Natural killer cell (primary cell): ENCODE results near the gene ZCRB1. TPM values are rescaled to one million over a fixed set of nuclear protein-coding genes. Genes with fewer than 3 reads are reported as not detected.

Experiments
- ATAC-seq, 3 donors: fragments of 150-1000 bp in 2 of 3; fragments of 200-7000 bp in 1 of 3; cut with Tn5 transposase; 1 replicate in 1 of 3; 2 replicates in 2 of 3; pipeline ENCODE4 v1.10.0; 2021; ENCODE audit warnings: mild to moderate bottlenecking in 2 of 3, moderate library complexity in 2 of 3
- DNase-seq, 2 donors: peaks; one replicate each; pipeline versions ENCODE4 v3.0.0 to v3.0.0-alpha.2; 2013 to 2021; ENCODE audit warnings: mixed read lengths in 1 of 2
- H3K27ac ChIP-seq: one replicate; pipeline ENCODE4 v1.5.1; 2013; ENCODE audit warnings: mild to moderate bottlenecking, low read length
- H3K27me3 ChIP-seq: one replicate; pipeline ENCODE4 v1.6.1; 2013; ENCODE audit warnings: low read length; ENCODE audit not compliant: control insufficient read depth, insufficient read depth
- H3K36me3 ChIP-seq: one replicate; pipeline ENCODE4 v1.6.1; 2013; ENCODE audit warnings: low read length; ENCODE audit not compliant: control insufficient read depth, insufficient read depth
- H3K4me1 ChIP-seq: one replicate; pipeline ENCODE4 v1.6.1; 2013; ENCODE audit warnings: low read length; ENCODE audit not compliant: control insufficient read depth, insufficient read depth
- H3K4me3 ChIP-seq: one replicate; pipeline ENCODE4 v1.5.1; 2013; ENCODE audit warnings: low read length
- H3K9me3 ChIP-seq: one replicate; pipeline ENCODE4 v1.6.1; 2013; ENCODE audit warnings: low read length; ENCODE audit not compliant: control insufficient read depth, insufficient read depth
- H3K27ac Mint-ChIP-seq, 2 donors: one replicate each; pipeline ENCODE4 v1.8.0; 2022; ENCODE audit warnings: mild to moderate bottlenecking in 2 of 2, mixed read lengths in 2 of 2, moderate library complexity in 1 of 2
- H3K27me3 Mint-ChIP-seq, 2 donors: one replicate each; pipeline ENCODE4 v1.8.0; 2022; ENCODE audit warnings: low read depth in 2 of 2, mixed read lengths in 2 of 2
- H3K36me3 Mint-ChIP-seq: one replicate; pipeline ENCODE4 v1.8.0; 2022; ENCODE audit warnings: mixed read lengths
- H3K4me1 Mint-ChIP-seq, 2 donors: one replicate each; pipeline ENCODE4 v1.8.0; 2022; ENCODE audit warnings: mixed read lengths in 2 of 2
- H3K4me3 Mint-ChIP-seq: one replicate; pipeline ENCODE4 v1.8.0; 2022; ENCODE audit warnings: mild to moderate bottlenecking, moderate library complexity, mixed read lengths
- H3K9me3 Mint-ChIP-seq, 2 donors: one replicate each; pipeline ENCODE4 v1.8.0; 2022; ENCODE audit warnings: mixed read lengths in 2 of 2
- WGBS: methylation state at CpG from one replicate; pipeline ENCODE4 v1.1.7; 2013; ENCODE audit warnings: missing lambda C conversion rate; ENCODE audit not compliant: insufficient coverage; 5-methylcytosine and 5-hydroxymethylcytosine counted together
- intact Hi-C: fragments of 100-400 bp; cut with micrococcal nuclease; formaldehyde crosslinking; loops from one replicate; pipeline ENCODE4 v1.14.2; 2022
- total RNA-seq, 4 donors: library from RNA; stranded (reverse); fragments of 120-200 nt in 1 of 4; gene quantifications; one replicate each; pipeline versions ENCODE4 v1.2.3 to v1.2.4, GENCODE V29; 2013 to 2022
- TF ChIP-seq, protein P1 (sequence below): fragments of 200-600 bp; IDR thresholded peaks from one replicate; pipeline ENCODE4 v1.8.0; 2022; ENCODE audit warnings: antibody characterized with exemption

Gene ZCRB1
- total RNA-seq, 3 donors from 2014 or later (not counting 1 experiment from before 2014, with no cell fraction given), result 28.0 to 35.9 (median 33.8) TPM

DNA sequence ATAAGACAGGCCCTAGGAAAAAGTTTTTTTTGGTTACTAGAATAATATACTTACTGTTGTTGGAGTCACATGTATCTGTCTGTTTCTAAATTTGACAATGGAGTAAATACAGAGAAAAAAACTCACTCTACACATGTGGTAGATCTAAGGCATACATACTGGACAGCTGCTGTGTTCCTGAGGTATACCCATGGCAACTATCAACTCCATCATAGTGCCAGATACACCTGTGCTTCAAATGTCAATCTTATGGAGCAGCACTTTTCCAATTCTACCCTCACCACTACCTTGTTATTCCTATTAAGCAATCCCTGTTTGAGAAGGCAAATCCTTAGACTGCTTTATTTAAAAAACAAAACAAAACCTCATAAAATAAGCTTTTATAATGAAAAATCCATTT, 3.3 kb downstream of the ZCRB1 start:
- H3K9me3 ChIP-seq, result no peaks in the 10 kb centered on the region
- DNase-seq, result no peak
- intact Hi-C loops, result loop anchor here (10.0 kb wide), 1 partner anchor 228 kb away; no protein-coding TSS in a partner anchor
- peaks cover 13% of the 10 kb centered on the region for H3K36me3 ChIP-seq
- no peak overlapping the region for H3K27ac ChIP-seq
- TF ChIP-seq, protein P1, sequence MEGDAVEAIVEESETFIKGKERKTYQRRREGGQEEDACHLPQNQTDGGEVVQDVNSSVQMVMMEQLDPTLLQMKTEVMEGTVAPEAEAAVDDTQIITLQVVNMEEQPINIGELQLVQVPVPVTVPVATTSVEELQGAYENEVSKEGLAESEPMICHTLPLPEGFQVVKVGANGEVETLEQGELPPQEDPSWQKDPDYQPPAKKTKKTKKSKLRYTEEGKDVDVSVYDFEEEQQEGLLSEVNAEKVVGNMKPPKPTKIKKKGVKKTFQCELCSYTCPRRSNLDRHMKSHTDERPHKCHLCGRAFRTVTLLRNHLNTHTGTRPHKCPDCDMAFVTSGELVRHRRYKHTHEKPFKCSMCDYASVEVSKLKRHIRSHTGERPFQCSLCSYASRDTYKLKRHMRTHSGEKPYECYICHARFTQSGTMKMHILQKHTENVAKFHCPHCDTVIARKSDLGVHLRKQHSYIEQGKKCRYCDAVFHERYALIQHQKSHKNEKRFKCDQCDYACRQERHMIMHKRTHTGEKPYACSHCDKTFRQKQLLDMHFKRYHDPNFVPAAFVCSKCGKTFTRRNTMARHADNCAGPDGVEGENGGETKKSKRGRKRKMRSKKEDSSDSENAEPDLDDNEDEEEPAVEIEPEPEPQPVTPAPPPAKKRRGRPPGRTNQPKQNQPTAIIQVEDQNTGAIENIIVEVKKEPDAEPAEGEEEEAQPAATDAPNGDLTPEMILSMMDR, result no peak
- H3K4me3 ChIP-seq, result no peak overlapping the region
- Mint-ChIP-seq H3K27me3 (no peaks in the 10 kb centered on the region), H3K4me3 (no peak overlapping the region), H3K36me3 (peaks cover 9% of the 10 kb centered on the region), H3K27ac (no peak overlapping the region), H3K9me3 (no peaks in the 10 kb centered on the region), H3K4me1 (peaks cover 30 to 31% of the 10 kb centered on the region in 2 donors)
- peaks cover 10% of the 10 kb centered on the region for H3K4me1 ChIP-seq
- ATAC-seq, result no peak
- H3K27me3 ChIP-seq, result no peaks in the 10 kb centered on the region

DNA sequence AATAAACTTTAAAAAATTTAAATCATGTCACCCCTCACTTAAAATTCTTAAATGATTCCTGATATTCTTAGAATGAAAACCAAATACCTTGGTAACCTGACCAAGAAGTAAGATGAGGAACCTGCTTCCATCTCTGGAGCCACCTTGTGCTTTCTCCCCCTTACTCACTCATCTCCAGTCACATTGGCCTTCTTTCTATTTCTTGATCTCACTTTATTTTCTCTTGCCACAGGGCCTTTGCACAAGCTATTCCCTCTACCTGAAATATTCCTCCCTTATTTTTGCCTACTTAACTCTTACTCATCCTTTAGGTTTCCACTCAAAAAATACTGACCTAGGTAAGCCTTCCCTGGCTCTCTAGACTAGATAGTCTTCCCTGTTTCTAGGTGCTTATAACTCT, 5.1 kb downstream of the ZCRB1 start:
- Mint-ChIP-seq H3K4me1 (peaks cover 13 to 15% of the 10 kb centered on the region in 2 donors), H3K36me3 (peaks cover 9% of the 10 kb centered on the region), H3K4me3 (no peak overlapping the region), H3K27ac (no peak overlapping the region), H3K9me3 (no peaks in the 10 kb centered on the region), H3K27me3 (no peaks in the 10 kb centered on the region)
- no peaks in the 10 kb centered on the region for H3K27me3 ChIP-seq
- H3K36me3 ChIP-seq, result peaks cover 21% of the 10 kb centered on the region
- H3K4me1 ChIP-seq, result no peaks in the 10 kb centered on the region
- DNase-seq, result no peak
- H3K9me3 ChIP-seq, result no peaks in the 10 kb centered on the region
- intact Hi-C loops, result loop anchor here (10.0 kb wide), 1 partner anchor 226 kb away; no protein-coding TSS in a partner anchor
- TF ChIP-seq, protein P1, result no peak
- no peak overlapping the region for H3K27ac ChIP-seq
- H3K4me3 ChIP-seq, result no peak overlapping the region
- no peak for ATAC-seq

DNA sequence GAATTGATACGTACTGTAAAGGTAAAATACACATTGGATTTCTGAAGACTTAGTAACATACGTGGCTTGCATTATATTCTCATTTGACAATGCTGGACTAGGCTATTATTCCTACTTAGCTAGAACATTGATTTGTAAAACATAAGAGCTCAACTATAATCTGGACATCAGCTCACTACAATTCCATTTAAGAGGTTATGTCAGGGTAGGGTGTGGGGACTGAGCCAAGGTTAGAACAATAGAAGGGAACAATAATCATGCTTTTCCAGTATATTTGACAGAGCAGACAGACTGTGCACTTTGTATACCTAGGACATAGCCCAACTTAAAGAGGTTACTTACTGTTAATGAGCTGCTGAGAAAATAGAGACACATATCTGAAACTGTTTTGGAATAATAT, 10.8 kb downstream of the ZCRB1 start:
- no peaks in the 10 kb centered on the region for H3K9me3 Mint-ChIP-seq
- H3K4me3 Mint-ChIP-seq, result no peak overlapping the region
- no peak overlapping the region for H3K27ac Mint-ChIP-seq
- peaks cover 0 to 4% of the 10 kb centered on the region in 2 donors for H3K4me1 Mint-ChIP-seq
- no peak for DNase-seq
- ATAC-seq, result no peak
- Histone ChIP-seq H3K9me3 (no peaks in the 10 kb centered on the region), H3K36me3 (peaks cover 25% of the 10 kb centered on the region), H3K4me1 (no peaks in the 10 kb centered on the region), H3K4me3 (no peak overlapping the region), H3K27ac (no peak overlapping the region), H3K27me3 (no peaks in the 10 kb centered on the region)
- WGBS, result 100% methylated on average over 1 of the region's 2 CpGs
- peaks cover 10% of the 10 kb centered on the region for H3K36me3 Mint-ChIP-seq
- H3K27me3 Mint-ChIP-seq, result no peaks in the 10 kb centered on the region
- intact Hi-C loops, result no loop called here
- TF ChIP-seq, protein P1, result no peak

DNA sequence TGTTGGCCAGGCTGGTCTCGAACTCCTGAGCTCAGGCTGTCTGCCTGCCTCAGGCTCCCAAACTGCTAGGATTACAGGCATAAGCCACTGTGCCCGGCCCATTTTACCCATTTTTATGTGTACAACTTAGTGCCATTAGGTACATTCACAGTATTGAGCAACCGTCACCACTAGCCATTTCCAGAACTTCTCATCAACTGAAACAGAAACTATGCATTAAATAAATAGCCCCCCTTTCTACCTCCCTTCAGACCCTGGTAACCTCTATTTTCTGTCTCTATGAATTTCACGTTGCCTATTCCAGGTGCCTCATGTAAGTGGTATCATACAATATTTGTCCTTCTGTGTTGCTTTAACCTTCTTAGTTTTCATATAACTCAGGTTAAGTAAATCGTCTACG, 15.9 kb downstream of the ZCRB1 start:
- peaks cover 10% of the 10 kb centered on the region for H3K36me3 Mint-ChIP-seq
- Histone ChIP-seq H3K27ac (no peak overlapping the region), H3K4me1 (no peaks in the 10 kb centered on the region), H3K36me3 (peaks cover 14% of the 10 kb centered on the region), H3K4me3 (no peak overlapping the region), H3K27me3 (no peaks in the 10 kb centered on the region), H3K9me3 (no peaks in the 10 kb centered on the region)
- H3K27ac Mint-ChIP-seq, result no peak overlapping the region
- ATAC-seq (no peak), DNase-seq (no peak)
- intact Hi-C loops, result no loop called here
- H3K4me3 Mint-ChIP-seq, result no peak overlapping the region
- H3K4me1 Mint-ChIP-seq, result no peaks in the 10 kb centered on the region
- H3K9me3 Mint-ChIP-seq, result no peaks in the 10 kb centered on the region
- TF ChIP-seq, protein P1, result no peak
- 91% methylated on average over 6 of the region's 6 CpGs for WGBS
- H3K27me3 Mint-ChIP-seq, result no peaks in the 10 kb centered on the region
